Nephron (organoid): ENCODE measurements around the gene ZC2HC1C.

ENCODE experiments used
- H3K27ac Mint-ChIP-seq, 3 experiments: 2 replicates each; pipeline ENCODE4 v1.8.0; 2020; ENCODE audit warnings: mixed read lengths in 3 of 3, mild to moderate bottlenecking in 2 of 3, moderate library complexity in 1 of 3
- H3K27me3 Mint-ChIP-seq: 2 replicates; pipeline ENCODE4 v1.8.0; 2021; ENCODE audit warnings: low read depth, mild to moderate bottlenecking, moderate library complexity, mixed read lengths
- H3K36me3 Mint-ChIP-seq: 2 replicates; pipeline ENCODE4 v1.8.0; 2020; ENCODE audit warnings: low read depth, mixed read lengths
- H3K4me1 Mint-ChIP-seq: 2 replicates; pipeline ENCODE4 v1.8.0; 2020; ENCODE audit warnings: mixed read lengths
- H3K4me3 Mint-ChIP-seq, 3 experiments: 2 replicates each; pipeline ENCODE4 v1.8.0; 2020; ENCODE audit warnings: mild to moderate bottlenecking in 3 of 3, mixed read lengths in 3 of 3, moderate library complexity in 2 of 3
- H3K9me3 Mint-ChIP-seq: 2 replicates; pipeline ENCODE4 v1.8.0; 2020; ENCODE audit warnings: mixed read lengths
- CTCF ChIP-seq, 3 experiments: fragments of 200-600 bp; sonication (generic); IDR thresholded peaks; one replicate each; pipeline ENCODE4 v1.5.0; 2021; ENCODE audit warnings: antibody characterized with exemption in 3 of 3; ENCODE audit not compliant: unreplicated experiment in 3 of 3

ZC2HC1C gene

GRCh38 chr14:75096959-75097358 lies 27.5 kb downstream of the ZC2HC1C start:
- H3K9me3 Mint-ChIP-seq: no peaks in the 10 kb centered on the region
- H3K4me3 Mint-ChIP-seq: no peak overlapping the region
- H3K36me3 Mint-ChIP-seq: peaks cover 70% of the 10 kb centered on the region
- H3K27ac Mint-ChIP-seq: no peak overlapping the region
- peaks cover 17% of the 10 kb centered on the region for H3K4me1 Mint-ChIP-seq
- H3K27me3 Mint-ChIP-seq: no peaks in the 10 kb centered on the region
- TF ChIP-seq CTCF (IDR thresholded peaks at IDR 0.05; ENCODE audit: unreplicated experiment in 3 of 3): no peak

GRCh38 chr14:75098212-75098611 lies 28.8 kb downstream of the ZC2HC1C start:
- Mint-ChIP-seq H3K27ac (no peak overlapping the region), H3K4me1 (peaks cover 17% of the 10 kb centered on the region), H3K4me3 (no peak overlapping the region), H3K9me3 (no peaks in the 10 kb centered on the region), H3K27me3 (no peaks in the 10 kb centered on the region), H3K36me3 (peaks cover 72% of the 10 kb centered on the region)
- no peak for TF ChIP-seq CTCF (IDR thresholded peaks at IDR 0.05; ENCODE audit: unreplicated experiment in 3 of 3)

- no peaks in the 10 kb centered on the region for H3K9me3 Mint-ChIP-seq
- peaks cover 17% of the 10 kb centered on the region for H3K4me1 Mint-ChIP-seq
- no peak overlapping the region for H3K4me3 Mint-ChIP-seq
- TF ChIP-seq CTCF (IDR thresholded peaks at IDR 0.05; ENCODE audit: unreplicated experiment in 3 of 3): no peak
- H3K36me3 Mint-ChIP-seq: peaks cover 75% of the 10 kb centered on the region
- peak overlapping the region in 2 of 3 experiments; percentile 17 to 33 for H3K27ac Mint-ChIP-seq
- no peaks in the 10 kb centered on the region for H3K27me3 Mint-ChIP-seq
Observed at GRCh38 chr14:75098682-75099081, 29.2 kb downstream of the ZC2HC1C start.

- Mint-ChIP-seq H3K4me3 (no peak overlapping the region), H3K36me3 (peaks cover 79% of the 10 kb centered on the region), H3K9me3 (no peaks in the 10 kb centered on the region), H3K4me1 (peaks cover 17% of the 10 kb centered on the region), H3K27me3 (no peaks in the 10 kb centered on the region), H3K27ac (no peak overlapping the region)
- TF ChIP-seq CTCF (IDR thresholded peaks at IDR 0.05; ENCODE audit: unreplicated experiment in 3 of 3): no peak
Observed at GRCh38 chr14:75101491-75101890, 32.0 kb downstream of the ZC2HC1C start.

- Mint-ChIP-seq H3K4me1 (no peaks in the 10 kb centered on the region), H3K27me3 (no peaks in the 10 kb centered on the region), H3K27ac (no peak overlapping the region), H3K4me3 (no peak overlapping the region), H3K9me3 (no peaks in the 10 kb centered on the region), H3K36me3 (peaks cover 78% of the 10 kb centered on the region)
- no peak for TF ChIP-seq CTCF (IDR thresholded peaks at IDR 0.05; ENCODE audit: unreplicated experiment in 3 of 3)
Observed at GRCh38 chr14:75107186-75107585, 37.7 kb downstream of the ZC2HC1C start.

- Mint-ChIP-seq H3K27me3 (no peaks in the 10 kb centered on the region), H3K4me1 (no peaks in the 10 kb centered on the region), H3K9me3 (no peaks in the 10 kb centered on the region), H3K4me3 (no peak overlapping the region), H3K36me3 (peaks cover 80% of the 10 kb centered on the region), H3K27ac (no peak overlapping the region)
- no peak for TF ChIP-seq CTCF (IDR thresholded peaks at IDR 0.05; ENCODE audit: unreplicated experiment in 3 of 3)
Observed at GRCh38 chr14:75109877-75110276, 40.4 kb downstream of the ZC2HC1C start.
